ENCODE results near the gene ATG5.

ATG5 gene

DNA sequence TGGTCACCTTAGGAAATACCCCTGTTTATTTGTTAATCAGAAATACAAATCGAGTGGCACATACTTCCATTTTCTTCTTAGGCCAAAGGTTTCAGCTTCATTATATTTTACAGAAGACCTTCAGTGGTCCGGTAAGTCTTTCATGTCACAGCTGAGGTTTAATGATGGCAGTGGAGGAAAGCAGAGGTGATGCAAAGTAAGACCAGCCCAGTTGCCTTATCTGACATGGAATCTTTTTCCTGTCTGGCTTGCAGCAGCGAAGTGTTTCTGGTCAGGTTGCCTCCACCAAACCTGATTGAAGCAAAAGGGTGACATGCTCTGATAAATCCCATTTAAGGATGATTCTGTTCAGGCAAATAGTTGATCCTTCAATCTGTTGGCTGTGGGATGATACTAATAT, 139.4 kb downstream of the ATG5 start:
- Histone ChIP-seq H3K4me3 (ENCODE audit: low read depth, low read length) (no peak overlapping the region), H3K18ac (ENCODE audit: low read length) (no peak overlapping the region), H3K14ac (ENCODE audit: low read length) (no peak overlapping the region), H3K9me3 (ENCODE audit: insufficient read depth, low read depth, low read length) (no peaks in the 10 kb centered on the region), H3K9ac (ENCODE audit: low read length) (no peak overlapping the region), H4K8ac (ENCODE audit: low read depth, low read length) (no peak overlapping the region), H3K79me2 (ENCODE audit: control insufficient read depth, insufficient read depth, low read length, poor library complexity) (no peaks in the 10 kb centered on the region), H3K27me3 (ENCODE audit: insufficient read depth, low read length) (no peaks in the 10 kb centered on the region), H4K91ac (ENCODE audit: low read depth, low read length) (no peak overlapping the region), H2AFZ (ENCODE audit: insufficient read depth, low read length, poor library complexity) (no peak overlapping the region), H3K4me2 (ENCODE audit: low read length) (no peak overlapping the region), H2BK5ac (ENCODE audit: low read depth, low read length, poor library complexity) (no peak overlapping the region), H2BK12ac (ENCODE audit: low read length) (no peak overlapping the region), H3K4me1 (ENCODE audit: control insufficient read depth in 1 of 2, insufficient read depth in 2 of 2, low read length in 2 of 2) (peaks cover 3% of the 10 kb centered on the region in 2 experiments), H2AK5ac (ENCODE audit: low read length) (no peak overlapping the region), H3K23ac (ENCODE audit: low read length) (no peak overlapping the region), H3K79me1 (ENCODE audit: low read length) (no peaks in the 10 kb centered on the region), H3K27ac (ENCODE audit: low read depth, low read length) (no peak overlapping the region), H2BK120ac (ENCODE audit: insufficient read depth, low read length, poor library complexity) (no peak overlapping the region), H4K12ac (ENCODE audit: low read depth, low read length) (no peak overlapping the region), H3K4ac (ENCODE audit: low read depth, low read length) (no peak overlapping the region), H3K36me3 (ENCODE audit: control insufficient read depth in 1 of 2, insufficient read depth in 2 of 2, low read length in 2 of 2) (peaks cover 0 to 2% of the 10 kb centered on the region in 2 experiments)
- no CpG with 5 or more reads among the region's 3 CpGs for WGBS (ENCODE audit: extremely low coverage, insufficient coverage, insufficient read length)
- DNase-seq: no peak

DNA sequence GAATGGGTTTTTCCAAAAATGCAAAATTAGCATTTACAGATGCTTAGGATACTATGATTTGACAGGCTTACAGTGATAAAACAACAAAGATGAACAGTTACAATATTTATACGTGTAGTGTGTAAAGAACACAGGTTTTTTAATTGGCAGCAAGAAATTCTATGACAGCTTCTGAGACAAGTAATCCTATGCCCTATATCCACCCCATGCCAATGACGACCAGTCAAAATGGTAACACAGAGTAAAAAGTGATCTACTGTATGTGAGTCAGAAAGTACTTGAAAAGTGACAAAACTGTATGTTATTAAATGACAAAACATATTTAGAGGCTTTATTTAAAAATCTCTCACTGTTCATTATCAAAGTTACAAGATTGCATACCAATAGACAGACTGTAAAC, 139.9 kb downstream of the ATG5 start:
- no peak overlapping the region for H3K27ac ChIP-seq (ENCODE audit: low read depth, low read length)
- H2BK120ac ChIP-seq (ENCODE audit: insufficient read depth, low read length, poor library complexity): no peak overlapping the region
- H3K4ac ChIP-seq (ENCODE audit: low read depth, low read length): no peak overlapping the region
- no peaks in the 10 kb centered on the region for H3K79me1 ChIP-seq (ENCODE audit: low read length)
- no peak overlapping the region for H3K14ac ChIP-seq (ENCODE audit: low read length)
- peaks cover 3% of the 10 kb centered on the region in 2 experiments for H3K4me1 ChIP-seq (ENCODE audit: control insufficient read depth in 1 of 2, insufficient read depth in 2 of 2, low read length in 2 of 2)
- H4K8ac ChIP-seq (ENCODE audit: low read depth, low read length): no peak overlapping the region
- H3K4me2 ChIP-seq (ENCODE audit: low read length): no peak overlapping the region
- no peak overlapping the region for H3K9ac ChIP-seq (ENCODE audit: low read length)
- no peaks in the 10 kb centered on the region for H3K9me3 ChIP-seq (ENCODE audit: insufficient read depth, low read depth, low read length)
- H2AFZ ChIP-seq (ENCODE audit: insufficient read depth, low read length, poor library complexity): no peak overlapping the region
- H3K79me2 ChIP-seq (ENCODE audit: control insufficient read depth, insufficient read depth, low read length, poor library complexity): no peaks in the 10 kb centered on the region
- no peak overlapping the region for H3K18ac ChIP-seq (ENCODE audit: low read length)
- H3K23ac ChIP-seq (ENCODE audit: low read length): no peak overlapping the region
- H2AK5ac ChIP-seq (ENCODE audit: low read length): no peak overlapping the region
- no peak for DNase-seq
- WGBS (ENCODE audit: extremely low coverage, insufficient coverage, insufficient read length): no CpG with 5 or more reads among the region's 2 CpGs
- no peak overlapping the region for H3K4me3 ChIP-seq (ENCODE audit: low read depth, low read length)
- H3K36me3 ChIP-seq (ENCODE audit: control insufficient read depth in 1 of 2, insufficient read depth in 2 of 2, low read length in 2 of 2): peaks cover 0 to 2% of the 10 kb centered on the region in 2 experiments
- no peak overlapping the region for H4K12ac ChIP-seq (ENCODE audit: low read depth, low read length)
- H2BK5ac ChIP-seq (ENCODE audit: low read depth, low read length, poor library complexity): no peak overlapping the region
- no peaks in the 10 kb centered on the region for H3K27me3 ChIP-seq (ENCODE audit: insufficient read depth, low read length)
- no peak overlapping the region for H2BK12ac ChIP-seq (ENCODE audit: low read length)
- no peak overlapping the region for H4K91ac ChIP-seq (ENCODE audit: low read depth, low read length)

DNA sequence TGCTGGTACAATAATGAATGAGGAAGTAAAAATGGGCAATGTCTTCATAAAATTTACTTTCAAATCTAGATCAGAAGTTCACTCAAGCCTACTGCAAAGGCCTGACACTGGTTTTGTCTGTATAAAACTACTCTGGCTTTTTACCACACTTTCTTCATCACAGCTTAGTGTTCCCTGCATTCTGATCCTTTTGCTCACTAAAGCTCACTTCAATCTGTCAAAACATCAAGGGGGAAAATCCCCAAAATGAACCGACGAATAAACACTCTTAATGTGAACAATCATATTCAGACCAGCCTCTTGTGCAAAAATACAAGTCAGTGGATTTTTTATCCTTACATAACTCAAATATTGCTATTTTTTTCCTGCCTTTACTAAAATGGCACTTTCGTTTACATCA, 140.9 kb downstream of the ATG5 start:
- 100% methylated on average over 1 of the region's 3 CpGs for WGBS (ENCODE audit: extremely low coverage, insufficient coverage, insufficient read length)
- no peak overlapping the region for H2AFZ ChIP-seq (ENCODE audit: insufficient read depth, low read length, poor library complexity)
- H2BK12ac ChIP-seq (ENCODE audit: low read length): no peak overlapping the region
- DNase-seq: peak in 1 of 2 donors; percentile 35
- no peak overlapping the region for H2BK120ac ChIP-seq (ENCODE audit: insufficient read depth, low read length, poor library complexity)
- H3K14ac ChIP-seq (ENCODE audit: low read length): no peak overlapping the region
- H3K36me3 ChIP-seq (ENCODE audit: control insufficient read depth in 1 of 2, insufficient read depth in 2 of 2, low read length in 2 of 2): peaks cover 0 to 2% of the 10 kb centered on the region in 2 experiments
- H4K12ac ChIP-seq (ENCODE audit: low read depth, low read length): no peak overlapping the region
- H3K79me1 ChIP-seq (ENCODE audit: low read length): no peaks in the 10 kb centered on the region
- H3K9ac ChIP-seq (ENCODE audit: low read length): no peak overlapping the region
- no peak overlapping the region for H3K4me2 ChIP-seq (ENCODE audit: low read length)
- no peak overlapping the region for H2AK5ac ChIP-seq (ENCODE audit: low read length)
- H4K8ac ChIP-seq (ENCODE audit: low read depth, low read length): no peak overlapping the region
- no peak overlapping the region for H2BK5ac ChIP-seq (ENCODE audit: low read depth, low read length, poor library complexity)
- peaks cover 3% of the 10 kb centered on the region in 2 experiments for H3K4me1 ChIP-seq (ENCODE audit: control insufficient read depth in 1 of 2, insufficient read depth in 2 of 2, low read length in 2 of 2)
- H3K27me3 ChIP-seq (ENCODE audit: insufficient read depth, low read length): no peaks in the 10 kb centered on the region
- no peak overlapping the region for H3K27ac ChIP-seq (ENCODE audit: low read depth, low read length)
- H3K4ac ChIP-seq (ENCODE audit: low read depth, low read length): no peak overlapping the region
- H3K18ac ChIP-seq (ENCODE audit: low read length): no peak overlapping the region
- no peaks in the 10 kb centered on the region for H3K9me3 ChIP-seq (ENCODE audit: insufficient read depth, low read depth, low read length)
- no peaks in the 10 kb centered on the region for H3K79me2 ChIP-seq (ENCODE audit: control insufficient read depth, insufficient read depth, low read length, poor library complexity)
- no peak overlapping the region for H3K4me3 ChIP-seq (ENCODE audit: low read depth, low read length)
- no peak overlapping the region for H3K23ac ChIP-seq (ENCODE audit: low read length)
- no peak overlapping the region for H4K91ac ChIP-seq (ENCODE audit: low read depth, low read length)

DNA sequence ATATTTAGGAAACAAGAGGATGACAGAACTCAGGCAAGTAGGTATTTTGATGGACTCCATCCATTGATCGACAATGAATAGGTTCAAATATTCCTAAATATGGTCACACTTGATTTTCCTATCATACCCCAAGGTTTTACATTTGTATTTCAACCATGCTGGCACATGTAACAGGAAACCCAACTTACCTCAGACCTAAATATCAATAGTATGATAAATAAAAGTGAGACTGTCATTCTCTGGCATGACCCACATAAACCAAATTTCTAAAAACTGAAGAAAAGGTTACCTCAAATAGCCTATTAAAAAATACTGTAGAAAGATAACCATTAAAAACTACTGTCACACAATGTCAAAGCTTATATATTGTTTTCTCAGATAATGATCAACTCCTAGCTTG, 142.1 kb downstream of the ATG5 start:
- Histone ChIP-seq H3K4ac (ENCODE audit: low read depth, low read length) (no peak overlapping the region), H3K4me2 (ENCODE audit: low read length) (no peak overlapping the region), H3K14ac (ENCODE audit: low read length) (no peak overlapping the region), H4K91ac (ENCODE audit: low read depth, low read length) (no peak overlapping the region), H3K36me3 (ENCODE audit: control insufficient read depth in 1 of 2, insufficient read depth in 2 of 2, low read length in 2 of 2) (peaks cover 0 to 2% of the 10 kb centered on the region in 2 experiments), H4K12ac (ENCODE audit: low read depth, low read length) (no peak overlapping the region), H2AFZ (ENCODE audit: insufficient read depth, low read length, poor library complexity) (no peak overlapping the region), H2BK120ac (ENCODE audit: insufficient read depth, low read length, poor library complexity) (no peak overlapping the region), H3K9me3 (ENCODE audit: insufficient read depth, low read depth, low read length) (no peaks in the 10 kb centered on the region), H2BK5ac (ENCODE audit: low read depth, low read length, poor library complexity) (no peak overlapping the region), H3K4me3 (ENCODE audit: low read depth, low read length) (no peak overlapping the region), H3K79me1 (ENCODE audit: low read length) (no peaks in the 10 kb centered on the region), H2AK5ac (ENCODE audit: low read length) (no peak overlapping the region), H3K79me2 (ENCODE audit: control insufficient read depth, insufficient read depth, low read length, poor library complexity) (no peaks in the 10 kb centered on the region), H4K8ac (ENCODE audit: low read depth, low read length) (no peak overlapping the region), H3K27me3 (ENCODE audit: insufficient read depth, low read length) (no peaks in the 10 kb centered on the region), H2BK12ac (ENCODE audit: low read length) (no peak overlapping the region), H3K9ac (ENCODE audit: low read length) (no peak overlapping the region), H3K4me1 (ENCODE audit: control insufficient read depth in 1 of 2, insufficient read depth in 2 of 2, low read length in 2 of 2) (peaks cover 3% of the 10 kb centered on the region in 2 experiments), H3K18ac (ENCODE audit: low read length) (no peak overlapping the region), H3K27ac (ENCODE audit: low read depth, low read length) (no peak overlapping the region), H3K23ac (ENCODE audit: low read length) (no peak overlapping the region)
- DNase-seq: no peak
- no CpG with 5 or more reads among the region's 1 CpG for WGBS (ENCODE audit: extremely low coverage, insufficient coverage, insufficient read length)

All from trophoblast cell (in vitro differentiated cells and primary cell).